ENCODE data around the gene LENEP.
"Not testable (repeated sequence)": the region's sequence is repeated elsewhere in the genome, so short reads cannot be mapped to it uniquely, and the experiment has no call there.

LENEP gene

GRCh38 chr1:154983776-154984466 lies 9.5 kb upstream of the LENEP start:
- Histone ChIP-seq H3K4me1 (ENCODE audit: control insufficient read depth, insufficient read depth, low read length) (peaks cover 16% of the 10 kb centered on the region), H3K4me3 (ENCODE audit: low read length) (peak overlapping the region; percentile 75), H3K4me2 (ENCODE audit: low read length) (peak overlapping the region; percentile 89), H3K36me3 (ENCODE audit: insufficient read depth, low read length) (peaks cover 28% of the 10 kb centered on the region), H3K27me3 (ENCODE audit: control insufficient read depth, insufficient read depth, low read length) (no peaks in the 10 kb centered on the region), H3K9me3 (replicated peaks; ENCODE audit: low read length) (no peaks in the 10 kb centered on the region), H3K9ac (ENCODE audit: low read depth, low read length) (peak overlapping the region; percentile 88)

DNA sequence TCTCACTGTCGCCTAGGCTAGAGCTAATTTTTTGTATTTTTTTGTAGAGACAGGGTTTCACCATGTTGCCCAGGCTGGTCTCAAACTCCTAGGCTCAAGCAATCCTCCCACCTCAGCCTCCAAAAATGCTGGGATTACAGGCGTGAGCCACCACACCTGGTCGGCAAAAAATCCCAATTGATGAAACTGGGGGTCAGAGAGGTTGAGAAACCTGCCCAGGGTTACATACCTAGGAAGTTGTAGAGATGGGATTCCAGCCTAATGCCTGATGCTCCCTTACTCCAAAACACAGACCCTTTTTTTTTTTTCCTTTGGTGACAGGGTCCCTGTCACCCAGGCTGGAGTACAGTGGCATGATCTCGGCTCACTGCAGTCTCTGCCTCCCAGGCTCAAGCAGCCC lies 6.7 kb upstream of the LENEP start:
- not testable (repeated sequence) for H3K9ac ChIP-seq (ENCODE audit: low read depth, low read length); H3K4me3 ChIP-seq (ENCODE audit: low read length); H3K27me3 ChIP-seq (ENCODE audit: control insufficient read depth, insufficient read depth, low read length); H3K4me2 ChIP-seq (ENCODE audit: low read length); H3K9me3 ChIP-seq (replicated peaks; ENCODE audit: low read length)
- peaks cover 16% of the 10 kb centered on the region for H3K4me1 ChIP-seq (ENCODE audit: control insufficient read depth, insufficient read depth, low read length)
- H3K36me3 ChIP-seq (ENCODE audit: insufficient read depth, low read length) = peaks cover 36% of the 10 kb centered on the region

- H3K4me3 ChIP-seq (ENCODE audit: low read length) = no peak overlapping the region
- peaks cover 15% of the 10 kb centered on the region for H3K4me1 ChIP-seq (ENCODE audit: control insufficient read depth, insufficient read depth, low read length)
- H3K9me3 ChIP-seq (replicated peaks; ENCODE audit: low read length) = no peaks in the 10 kb centered on the region
- no peaks in the 10 kb centered on the region for H3K27me3 ChIP-seq (ENCODE audit: control insufficient read depth, insufficient read depth, low read length)
- H3K36me3 ChIP-seq (ENCODE audit: insufficient read depth, low read length) = peaks cover 36% of the 10 kb centered on the region
- no peak overlapping the region for H3K9ac ChIP-seq (ENCODE audit: low read depth, low read length)
- no peak overlapping the region for H3K4me2 ChIP-seq (ENCODE audit: low read length)
These were observed 6.1 kb upstream of the LENEP start for GRCh38 chr1:154987326-154987725.

DNA sequence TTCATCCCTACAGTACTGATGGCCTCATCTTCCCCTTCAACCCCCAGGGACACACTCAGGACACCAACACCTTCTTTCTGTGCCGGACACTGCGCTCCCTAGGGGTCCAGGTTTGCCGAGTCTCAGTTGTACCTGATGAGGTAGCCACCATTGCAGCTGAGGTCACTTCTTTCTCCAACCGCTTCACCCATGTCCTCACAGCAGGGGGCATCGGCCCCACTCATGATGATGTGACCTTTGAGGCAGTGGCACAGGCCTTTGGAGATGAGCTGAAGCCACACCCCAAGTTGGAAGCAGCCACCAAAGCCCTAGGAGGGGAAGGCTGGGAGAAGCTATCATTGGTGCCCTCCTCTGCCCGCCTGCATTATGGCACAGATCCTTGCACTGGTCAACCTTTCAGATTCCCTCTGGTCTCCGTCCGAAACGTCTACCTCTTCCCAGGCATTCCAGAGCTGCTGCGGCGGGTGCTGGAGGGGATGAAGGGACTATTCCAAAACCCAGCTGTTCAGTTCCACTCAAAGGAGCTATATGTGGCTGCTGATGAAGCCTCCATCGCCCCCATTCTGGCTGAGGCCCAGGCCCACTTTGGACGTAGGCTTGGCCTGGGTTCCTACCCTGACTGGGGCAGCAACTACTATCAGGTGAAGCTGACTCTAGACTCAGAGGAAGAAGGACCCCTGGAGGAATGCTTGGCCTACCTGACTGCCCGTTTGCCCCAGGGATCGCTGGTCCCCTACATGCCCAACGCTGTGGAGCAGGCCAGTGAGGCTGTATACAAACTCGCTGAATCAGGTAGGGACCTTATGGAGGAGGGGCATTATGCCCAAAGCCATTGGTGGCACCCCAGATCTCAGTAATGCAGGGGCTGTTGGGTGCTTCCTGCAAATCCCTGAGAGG lies 5.1 kb upstream of the LENEP start:
- no peak overlapping the region for H3K4me3 ChIP-seq (ENCODE audit: low read length)
- H3K9ac ChIP-seq (ENCODE audit: low read depth, low read length) = no peak overlapping the region
- peaks cover 36% of the 10 kb centered on the region for H3K36me3 ChIP-seq (ENCODE audit: insufficient read depth, low read length)
- no peaks in the 10 kb centered on the region for H3K9me3 ChIP-seq (replicated peaks; ENCODE audit: low read length)
- H3K4me2 ChIP-seq (ENCODE audit: low read length) = no peak overlapping the region
- no peaks in the 10 kb centered on the region for H3K27me3 ChIP-seq (ENCODE audit: control insufficient read depth, insufficient read depth, low read length)
- H3K4me1 ChIP-seq (ENCODE audit: control insufficient read depth, insufficient read depth, low read length) = peaks cover 14% of the 10 kb centered on the region

GRCh38 chr1:154989195-154989860 lies 4.1 kb upstream of the LENEP start:
- Histone ChIP-seq H3K9me3 (replicated peaks; ENCODE audit: low read length) (no peaks in the 10 kb centered on the region), H3K36me3 (ENCODE audit: insufficient read depth, low read length) (peaks cover 36% of the 10 kb centered on the region), H3K27me3 (ENCODE audit: control insufficient read depth, insufficient read depth, low read length) (no peaks in the 10 kb centered on the region), H3K9ac (ENCODE audit: low read depth, low read length) (no peak overlapping the region), H3K4me2 (ENCODE audit: low read length) (no peak overlapping the region), H3K4me1 (ENCODE audit: control insufficient read depth, insufficient read depth, low read length) (peaks cover 8% of the 10 kb centered on the region), H3K4me3 (ENCODE audit: low read length) (no peak overlapping the region)

DNA sequence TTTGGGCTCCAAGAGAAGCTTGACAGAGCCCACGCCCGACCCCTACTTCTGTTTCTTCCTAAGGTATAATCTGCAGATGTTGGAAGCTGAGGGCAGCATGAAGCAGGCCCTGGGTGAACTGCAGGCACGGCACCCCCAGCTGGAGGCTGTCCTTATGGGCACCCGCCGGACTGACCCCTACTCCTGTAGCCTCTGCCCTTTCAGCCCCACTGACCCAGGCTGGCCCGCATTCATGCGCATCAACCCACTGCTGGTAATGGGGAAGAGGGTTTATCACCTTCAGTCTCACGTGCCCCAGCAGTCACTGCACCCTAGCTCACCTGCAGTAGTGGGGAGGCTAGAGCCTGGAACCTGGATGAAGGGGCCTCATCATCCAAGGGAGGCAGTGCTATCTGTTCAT lies 3.1 kb upstream of the LENEP start:
- Histone ChIP-seq H3K36me3 (ENCODE audit: insufficient read depth, low read length) (peaks cover 36% of the 10 kb centered on the region), H3K4me1 (ENCODE audit: control insufficient read depth, insufficient read depth, low read length) (peaks cover 4% of the 10 kb centered on the region), H3K4me2 (ENCODE audit: low read length) (no peak overlapping the region), H3K4me3 (ENCODE audit: low read length) (no peak overlapping the region), H3K9me3 (replicated peaks; ENCODE audit: low read length) (no peaks in the 10 kb centered on the region), H3K9ac (ENCODE audit: low read depth, low read length) (no peak overlapping the region), H3K27me3 (ENCODE audit: control insufficient read depth, insufficient read depth, low read length) (no peaks in the 10 kb centered on the region)

DNA sequence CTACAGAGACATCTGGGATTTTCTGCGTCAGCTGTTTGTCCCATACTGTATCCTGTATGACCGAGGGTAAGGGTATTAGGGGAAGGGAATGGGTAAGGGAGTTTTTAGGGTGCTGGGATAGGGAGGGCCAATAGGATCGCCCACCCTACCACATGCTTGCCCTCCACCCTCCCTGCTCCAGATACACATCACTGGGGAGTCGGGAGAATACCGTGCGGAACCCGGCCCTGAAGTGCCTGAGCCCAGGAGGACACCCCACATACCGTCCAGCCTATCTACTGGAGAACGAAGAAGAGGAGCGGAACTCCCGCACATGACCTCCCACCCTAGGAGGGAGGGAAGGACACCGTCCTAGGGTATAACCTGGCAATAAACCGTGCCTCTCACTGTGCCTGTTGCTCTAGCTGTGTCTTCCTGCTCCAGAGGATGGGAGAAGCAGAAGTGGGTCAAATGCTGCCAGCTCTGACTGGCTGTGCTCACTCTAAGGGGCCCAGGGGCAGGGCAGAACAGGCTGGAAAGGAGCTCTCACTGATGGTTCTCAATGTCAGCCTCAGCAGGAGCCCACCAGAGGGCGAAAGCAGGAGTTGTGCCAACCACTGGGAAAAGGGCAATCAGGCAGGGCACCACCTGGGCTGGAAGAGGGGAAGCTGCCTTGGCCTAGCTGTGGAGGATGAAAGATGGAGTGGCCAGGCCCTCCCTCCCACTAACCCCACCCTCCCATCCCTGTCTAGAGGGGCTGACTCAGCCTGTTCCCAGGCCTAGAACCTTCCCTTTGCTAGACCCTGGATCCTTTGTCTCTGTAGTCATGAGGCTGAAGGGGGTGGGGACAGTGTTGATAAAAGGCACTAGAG lies 440 bp upstream of the LENEP start:
- H3K4me3 ChIP-seq (ENCODE audit: low read length) = no peak overlapping the region
- H3K27me3 ChIP-seq (ENCODE audit: control insufficient read depth, insufficient read depth, low read length) = no peaks in the 10 kb centered on the region
- no peaks in the 10 kb centered on the region for H3K9me3 ChIP-seq (replicated peaks; ENCODE audit: low read length)
- H3K4me1 ChIP-seq (ENCODE audit: control insufficient read depth, insufficient read depth, low read length) = peaks cover 4% of the 10 kb centered on the region
- H3K36me3 ChIP-seq (ENCODE audit: insufficient read depth, low read length) = peaks cover 24% of the 10 kb centered on the region
- no peak overlapping the region for H3K4me2 ChIP-seq (ENCODE audit: low read length)
- H3K9ac ChIP-seq (ENCODE audit: low read depth, low read length) = no peak overlapping the region

DNA sequence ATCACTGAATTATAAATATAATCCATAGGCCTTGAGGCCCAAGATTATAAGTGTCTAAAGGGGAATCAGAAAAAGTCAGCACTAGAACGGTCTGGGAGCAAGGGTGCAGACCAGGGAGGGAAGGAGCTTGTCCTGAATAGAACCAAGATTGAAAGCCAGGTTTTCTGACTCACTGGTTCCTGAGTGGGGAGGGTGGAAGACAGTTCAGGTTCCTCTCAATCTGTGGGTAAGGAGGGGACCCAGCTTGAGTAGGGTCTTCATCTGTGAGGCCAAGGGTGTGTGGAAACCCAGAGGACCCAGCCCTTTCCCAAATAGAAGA lies 842 bp downstream of the LENEP start:
- Histone ChIP-seq H3K9ac (ENCODE audit: low read depth, low read length) (no peak overlapping the region), H3K4me3 (ENCODE audit: low read length) (no peak overlapping the region), H3K4me1 (ENCODE audit: control insufficient read depth, insufficient read depth, low read length) (peaks cover 4% of the 10 kb centered on the region), H3K27me3 (ENCODE audit: control insufficient read depth, insufficient read depth, low read length) (no peaks in the 10 kb centered on the region), H3K36me3 (ENCODE audit: insufficient read depth, low read length) (peaks cover 11% of the 10 kb centered on the region), H3K4me2 (ENCODE audit: low read length) (no peak overlapping the region), H3K9me3 (replicated peaks; ENCODE audit: low read length) (no peaks in the 10 kb centered on the region)

DNA sequence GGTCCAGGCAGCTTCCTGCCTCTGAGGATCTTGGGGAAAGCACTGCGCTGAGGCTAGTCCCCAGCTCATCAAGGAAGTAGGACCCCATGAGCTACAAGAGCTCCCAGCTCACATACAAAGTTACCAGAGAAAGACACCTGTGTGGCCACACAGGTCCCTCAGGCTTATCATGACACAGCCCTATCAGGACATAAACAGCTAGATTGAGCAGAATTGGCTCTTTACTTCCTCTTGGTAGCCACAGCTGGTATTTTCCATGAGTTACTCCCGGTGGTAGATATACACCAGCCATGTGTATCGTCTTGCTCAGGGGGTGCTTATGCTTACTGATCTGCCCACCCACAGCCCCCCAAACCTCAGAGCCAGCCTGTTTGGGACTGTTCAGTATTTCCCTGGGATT lies 1.2 kb downstream of the LENEP start:
- H3K9me3 ChIP-seq (replicated peaks; ENCODE audit: low read length) = no peaks in the 10 kb centered on the region
- H3K4me1 ChIP-seq (ENCODE audit: control insufficient read depth, insufficient read depth, low read length) = peaks cover 6% of the 10 kb centered on the region
- no peak overlapping the region for H3K4me3 ChIP-seq (ENCODE audit: low read length)
- H3K36me3 ChIP-seq (ENCODE audit: insufficient read depth, low read length) = peaks cover 9% of the 10 kb centered on the region
- no peak overlapping the region for H3K9ac ChIP-seq (ENCODE audit: low read depth, low read length)
- H3K4me2 ChIP-seq (ENCODE audit: low read length) = no peak overlapping the region
- H3K27me3 ChIP-seq (ENCODE audit: control insufficient read depth, insufficient read depth, low read length) = no peaks in the 10 kb centered on the region

GRCh38 chr1:154995301-154995983 lies 2.1 kb downstream of the LENEP start:
- H3K9ac ChIP-seq (ENCODE audit: low read depth, low read length); H3K9me3 ChIP-seq (replicated peaks; ENCODE audit: low read length); H3K27me3 ChIP-seq (ENCODE audit: control insufficient read depth, insufficient read depth, low read length); H3K36me3 ChIP-seq (ENCODE audit: insufficient read depth, low read length); H3K4me2 ChIP-seq (ENCODE audit: low read length); H3K4me3 ChIP-seq (ENCODE audit: low read length): not testable (repeated sequence)
- peaks cover 12% of the 10 kb centered on the region for H3K4me1 ChIP-seq (ENCODE audit: control insufficient read depth, insufficient read depth, low read length)

Measured in skeletal muscle satellite cell (primary cell).